A549 (cell line): ENCODE results near the gene UNC5B.

Experiments used
- CBX8 ChIP-seq: fragments of 200-600 bp; sonication (generic); IDR thresholded peaks from 2 replicates; pipeline ENCODE4 v1.6.1; 2016
- CTCF ChIP-seq: fragments of >200 bp; sonication (Bioruptor Twin); formaldehyde crosslinking; IDR thresholded peaks from 3 replicates; pipeline ENCODE4 v1.5.1; 2016
- FOSL2 ChIP-seq, 2 experiments: fragments of 450-650 bp in 1 of 2; fragments of >200 bp in 1 of 2; sonication (Bioruptor Twin) in 1 of 2; formaldehyde crosslinking; IDR thresholded peaks; 2 replicates each; pipeline versions ENCODE4 v1.5.0 to v1.6.1; 2016 to 2020; ENCODE audit warnings: mild to moderate bottlenecking in 1 of 2, moderate library complexity in 1 of 2
- GATA3 ChIP-seq: IDR thresholded peaks from 2 replicates; pipeline ENCODE4 v1.6.1; 2012; ENCODE audit warnings: borderline replicate concordance
- HOXA7 ChIP-seq: fragments of 250-450 bp; sonication (Bioruptor Pico); IDR thresholded peaks from 2 replicates; pipeline ENCODE4 v1.5.0; 2020; ENCODE audit warnings: mild to moderate bottlenecking, moderate library complexity
- JUN ChIP-seq, 2 experiments: fragments of >200 bp; sonication (Bioruptor Twin); formaldehyde crosslinking; IDR thresholded peaks; 2 replicates in 1 of 2; 3 replicates in 1 of 2; pipeline ENCODE4 v1.6.1; 2016 to 2017
- POLR2A ChIP-seq: IDR thresholded peaks from 2 replicates; pipeline ENCODE4 v1.6.1; 2012; ENCODE audit warnings: mild to moderate bottlenecking, low read length
- POLR2AphosphoS2 ChIP-seq: conservative IDR thresholded peaks from 2 replicates; pipeline ENCODE4 v1.6.1; 2012; ENCODE audit warnings: low read length, improper control_type of control experiment, inconsistent platforms
- SREBF2 ChIP-seq: fragments of 450-650 bp; IDR thresholded peaks from 2 replicates; pipeline ENCODE4 v1.6.1; 2014; ENCODE audit warnings: mild to moderate bottlenecking, moderate library complexity
- TP53 ChIP-seq: fragments of 250-450 bp; sonication (Bioruptor Pico); IDR thresholded peaks from 2 replicates; pipeline ENCODE4 v1.5.0; 2021; ENCODE audit warnings: mild to moderate bottlenecking, moderate library complexity
- USF2 ChIP-seq: fragments of 450-650 bp; IDR thresholded peaks from 2 replicates; pipeline ENCODE4 v1.6.1; 2014; ENCODE audit warnings: antibody characterized with exemption

- TF ChIP-seq POLR2AphosphoS2 (no peak), USF2 (no peak), CTCF (no peak), HOXA7 (CRISPR knock-in tag) (no peak), CBX8 (no peak), FOSL2 (IDR thresholded peaks at IDR 0.05) (no peak), FOSL2 (CRISPR knock-in tag; IDR thresholded peaks at IDR 0.05) (no peak), TP53 (CRISPR knock-in tag) (no peak), SREBF2 (no peak), JUN (IDR thresholded peaks at IDR 0.05) (no peak), GATA3 (no peak), POLR2A (no peak)
Observed at GRCh38 chr10:71332466-71332865, 120.1 kb downstream of the UNC5B start.
